Activated CD8-positive, alpha-beta T cell treated with anti-CD3 and anti-CD28 coated beads for 36 hours (primary cell): ENCODE data around the gene PARVB. TPM values are rescaled to one million over a fixed set of nuclear protein-coding genes. Genes with fewer than 3 reads are reported as not detected.

ENCODE experiments used
- ATAC-seq: fragments of 200-7000 bp; cut with Tn5 transposase; one replicate; pipeline ENCODE4 v1.10.0; 2021; ENCODE audit warnings: mild to moderate bottlenecking, moderate library complexity
- CTCF ChIA-PET: fragments of 350-600 bp; sonication (Branson Sonifier 250); formaldehyde crosslinking; loops from one replicate; lab custom pipeline; 2021; ENCODE audit warnings: antibody characterized with exemption; lab: Charles Lee
- POLR2A ChIA-PET: fragments of 350-600 bp; sonication (Branson Sonifier 250); formaldehyde crosslinking; loops from one replicate; lab custom pipeline; 2021; ENCODE audit warnings: antibody characterized with exemption; lab: Charles Lee
- DNase-seq: peaks from one replicate; pipeline ENCODE4 v3.0.0-alpha.2; 2020
- H3K27ac Mint-ChIP-seq: one replicate; pipeline ENCODE4 v1.8.0; 2021; ENCODE audit warnings: mild to moderate bottlenecking, mixed read lengths
- H3K27me3 Mint-ChIP-seq: one replicate; pipeline ENCODE4 v1.8.0; 2021; ENCODE audit warnings: mixed read lengths
- H3K36me3 Mint-ChIP-seq: one replicate; pipeline ENCODE4 v1.8.0; 2021; ENCODE audit warnings: low read depth, mixed read lengths
- H3K4me1 Mint-ChIP-seq: one replicate; pipeline ENCODE4 v1.8.0; 2021; ENCODE audit warnings: low read depth, mixed read lengths
- H3K4me3 Mint-ChIP-seq: one replicate; pipeline ENCODE4 v1.8.0; 2021; ENCODE audit warnings: mild to moderate bottlenecking, moderate library complexity, mixed read lengths
- H3K9me3 Mint-ChIP-seq: one replicate; pipeline ENCODE4 v1.8.0; 2021; ENCODE audit warnings: mixed read lengths
- CTCF ChIP-seq: fragments of 200-600 bp; IDR thresholded peaks from one replicate; pipeline ENCODE4 v1.8.0; 2022; ENCODE audit warnings: antibody characterized with exemption, mild to moderate bottlenecking
- intact Hi-C: fragments of 100-400 bp; cut with micrococcal nuclease; formaldehyde crosslinking; loops from one replicate; pipeline ENCODE4 v1.10.0; 2022
- total RNA-seq, 2 experiments: library from RNA; stranded (reverse); gene quantifications; one replicate each; pipeline ENCODE4 v1.2.3, GENCODE V29; 2021

Gene PARVB
- total RNA-seq, 2 experiments from 2014 or later, result 71.0 to 73.1 TPM

- POLR2A ChIA-PET, result interaction anchor here (1.2 kb wide), 1 partner anchor 11 kb away, joined by 4 read pairs; no protein-coding TSS in a partner anchor
- peaks cover 6% of the 10 kb centered on the region for H3K4me1 Mint-ChIP-seq
- no peak overlapping the region for H3K4me3 Mint-ChIP-seq
- CTCF ChIA-PET, result no interaction called here
- intact Hi-C loops, result no loop called here
- H3K27me3 Mint-ChIP-seq, result no peaks in the 10 kb centered on the region
- no peaks in the 10 kb centered on the region for H3K9me3 Mint-ChIP-seq
- peaks cover 23% of the 10 kb centered on the region for H3K36me3 Mint-ChIP-seq
- no peak for DNase-seq
- no peak for ATAC-seq
- no peak overlapping the region for H3K27ac Mint-ChIP-seq
- TF ChIP-seq CTCF, result no peak
These were observed 177.6 kb downstream of the PARVB start for GRCh38 chr22:44201665-44202064.

- ChIA-PET POLR2A (interaction anchor here (0.9 kb wide), 1 partner anchor 13 kb away, joined by 3 read pairs; no protein-coding TSS in a partner anchor), CTCF (no interaction called here)
- TF ChIP-seq CTCF, result no peak
- H3K27me3 Mint-ChIP-seq, result no peaks in the 10 kb centered on the region
- H3K27ac Mint-ChIP-seq, result no peak overlapping the region
- no peak for ATAC-seq
- no peaks in the 10 kb centered on the region for H3K9me3 Mint-ChIP-seq
- H3K4me1 Mint-ChIP-seq, result peaks cover 6% of the 10 kb centered on the region
- no peak overlapping the region for H3K4me3 Mint-ChIP-seq
- peaks cover 23% of the 10 kb centered on the region for H3K36me3 Mint-ChIP-seq
- DNase-seq, result no peak
- intact Hi-C loops, result no loop called here
These were observed 178.2 kb downstream of the PARVB start for GRCh38 chr22:44202261-44202789.

- H3K4me3 Mint-ChIP-seq, result no peak overlapping the region
- no peaks in the 10 kb centered on the region for H3K9me3 Mint-ChIP-seq
- POLR2A ChIA-PET, result no interaction called here
- peaks cover 21% of the 10 kb centered on the region for H3K36me3 Mint-ChIP-seq
- H3K27ac Mint-ChIP-seq, result no peak overlapping the region
- peaks cover 6% of the 10 kb centered on the region for H3K4me1 Mint-ChIP-seq
- H3K27me3 Mint-ChIP-seq, result no peaks in the 10 kb centered on the region
- DNase-seq (no peak), ATAC-seq (no peak)
- intact Hi-C loops, result no loop called here
- CTCF ChIA-PET, result no interaction called here
- no peak for TF ChIP-seq CTCF
These were observed 179.1 kb downstream of the PARVB start for GRCh38 chr22:44203203-44203602.

GRCh38 chr22:44204739-44205515 is 180.8 kb downstream of the PARVB start:
- intact Hi-C loops, result no loop called here
- DNase-seq (no peak), ATAC-seq (no peak)
- ChIA-PET POLR2A (interaction anchor here (1.4 kb wide), 1 partner anchor 9 kb away, joined by 5 read pairs; no protein-coding TSS in a partner anchor), CTCF (no interaction called here)
- H3K4me3 Mint-ChIP-seq, result no peak overlapping the region
- no peaks in the 10 kb centered on the region for H3K27me3 Mint-ChIP-seq
- H3K4me1 Mint-ChIP-seq, result peaks cover 2% of the 10 kb centered on the region
- peaks cover 9% of the 10 kb centered on the region for H3K9me3 Mint-ChIP-seq
- no peak for TF ChIP-seq CTCF
- peaks cover 14% of the 10 kb centered on the region for H3K36me3 Mint-ChIP-seq
- no peak overlapping the region for H3K27ac Mint-ChIP-seq
